GM21576 (cell line): ENCODE measurements around the gene CLEC16A.

Experiments
- ATAC-seq: cut with Tn5 transposase; IDR thresholded peaks from one replicate; pipeline ENCODE4 v1.9.1; 2021; ENCODE audit warnings: mild to moderate bottlenecking, moderate library complexity; ENCODE audit not compliant: unreplicated experiment

Gene CLEC16A

GRCh38 chr16:11108466-11108805, 164.1 kb downstream of the CLEC16A start:
- no peak for ATAC-seq

GRCh38 chr16:11109566-11109965, 165.2 kb downstream of the CLEC16A start:
- no peak for ATAC-seq

- no peak for ATAC-seq
Observed at GRCh38 chr16:11111150-11111549, 166.8 kb downstream of the CLEC16A start.

DNA sequence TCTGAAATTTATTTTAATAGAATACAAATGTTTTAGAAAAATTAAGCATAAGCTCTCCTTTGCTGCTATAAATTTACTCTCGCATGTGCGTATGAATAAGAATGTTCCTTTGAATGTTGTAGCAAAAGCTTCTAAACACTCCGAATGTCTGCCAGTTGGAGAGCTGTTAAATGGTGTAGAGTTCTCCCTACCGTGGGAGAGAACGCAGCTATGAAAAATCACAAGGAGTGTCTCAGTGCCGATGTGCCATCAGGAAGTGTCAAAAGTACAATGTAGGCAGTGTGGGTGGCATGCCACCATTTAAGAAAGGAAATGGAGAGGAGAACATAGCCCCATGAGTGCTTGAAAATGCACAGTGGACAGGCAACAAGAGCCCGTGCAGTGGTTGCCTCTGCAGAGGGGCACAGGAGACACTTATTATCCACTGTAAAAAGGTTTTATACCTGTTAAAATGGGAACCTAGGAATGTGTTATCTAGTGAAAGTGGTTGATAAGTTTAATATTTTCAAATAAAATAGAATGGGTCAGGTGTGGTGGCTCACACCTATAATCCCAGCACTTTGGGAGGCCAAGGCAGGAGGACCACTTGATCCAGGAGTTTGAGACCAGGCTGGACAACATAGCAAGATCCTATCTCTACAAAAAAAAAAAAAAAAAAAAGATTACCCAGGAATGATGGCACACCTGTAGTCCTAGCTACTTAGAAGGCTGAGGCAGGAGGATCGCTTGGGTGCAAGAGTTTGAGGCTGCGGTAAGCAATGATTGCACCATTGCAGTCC, 167.7 kb downstream of the CLEC16A start:
- no peak for ATAC-seq

GRCh38 chr16:11112723-11113348, 168.5 kb downstream of the CLEC16A start:
- no peak for ATAC-seq

GRCh38 chr16:11114366-11115164, 170.2 kb downstream of the CLEC16A start:
- ATAC-seq = no peak

- ATAC-seq = no peak
Observed at GRCh38 chr16:11117576-11118211, 173.3 kb downstream of the CLEC16A start.

DNA sequence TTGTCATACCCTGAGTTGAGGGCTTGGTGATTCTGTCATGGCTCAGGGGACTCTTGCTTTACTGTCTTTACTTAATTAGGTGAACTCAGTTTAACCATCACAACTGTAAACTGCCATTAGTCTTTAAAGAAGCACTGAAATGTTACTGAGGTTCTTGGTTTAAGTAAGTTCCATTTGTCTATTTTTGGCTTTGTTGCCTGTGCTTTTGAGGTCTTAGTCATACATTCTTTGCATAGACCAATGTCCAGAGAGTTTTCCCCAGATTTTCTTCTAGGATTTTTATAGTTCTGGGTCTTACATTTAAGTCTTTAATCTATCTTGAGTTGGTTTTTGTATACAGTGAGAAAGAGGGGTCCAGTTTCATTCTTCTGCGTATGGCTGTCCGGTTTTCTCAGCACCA, 174.1 kb downstream of the CLEC16A start:
- no peak for ATAC-seq

- ATAC-seq = no peak
Observed at GRCh38 chr16:11121083-11121608, 176.8 kb downstream of the CLEC16A start.

- ATAC-seq = no peak
Observed at GRCh38 chr16:11121914-11122692, 177.7 kb downstream of the CLEC16A start.

GRCh38 chr16:11123666-11124065, 179.3 kb downstream of the CLEC16A start:
- ATAC-seq = no peak

- no peak for ATAC-seq
Observed at GRCh38 chr16:11125936-11126335, 181.6 kb downstream of the CLEC16A start.

DNA sequence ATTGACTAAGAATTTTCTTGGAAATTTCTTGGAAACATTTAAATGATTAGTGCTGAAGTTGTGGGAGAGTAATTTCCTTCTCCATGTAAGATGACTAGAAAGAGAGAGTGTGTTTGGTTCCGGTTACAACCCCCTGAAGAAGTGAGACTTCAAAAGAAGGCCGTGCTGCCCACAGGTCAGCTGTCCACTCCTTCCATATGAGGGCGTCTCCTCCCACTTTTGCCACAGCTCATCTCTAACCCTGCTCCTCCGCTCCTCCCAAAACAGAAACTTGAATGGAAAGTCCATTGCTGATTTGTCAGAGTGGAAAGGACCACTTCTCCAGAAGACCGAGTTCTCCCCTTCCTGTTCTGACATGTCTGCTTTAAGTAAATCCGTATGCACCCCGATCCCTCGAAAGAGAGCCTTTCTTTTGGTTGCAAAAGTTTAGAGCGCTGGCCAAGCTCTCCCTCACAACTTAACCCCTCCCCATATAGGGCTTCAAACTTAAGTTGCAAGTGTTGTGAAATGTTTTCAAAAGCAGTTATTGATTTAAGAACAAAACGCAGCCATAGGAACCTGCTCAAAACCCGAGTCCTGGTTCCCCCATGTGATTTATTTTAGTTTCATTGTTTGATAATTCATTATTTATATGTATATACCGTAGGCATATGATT, 182.2 kb downstream of the CLEC16A start:
- ATAC-seq = no peak

DNA sequence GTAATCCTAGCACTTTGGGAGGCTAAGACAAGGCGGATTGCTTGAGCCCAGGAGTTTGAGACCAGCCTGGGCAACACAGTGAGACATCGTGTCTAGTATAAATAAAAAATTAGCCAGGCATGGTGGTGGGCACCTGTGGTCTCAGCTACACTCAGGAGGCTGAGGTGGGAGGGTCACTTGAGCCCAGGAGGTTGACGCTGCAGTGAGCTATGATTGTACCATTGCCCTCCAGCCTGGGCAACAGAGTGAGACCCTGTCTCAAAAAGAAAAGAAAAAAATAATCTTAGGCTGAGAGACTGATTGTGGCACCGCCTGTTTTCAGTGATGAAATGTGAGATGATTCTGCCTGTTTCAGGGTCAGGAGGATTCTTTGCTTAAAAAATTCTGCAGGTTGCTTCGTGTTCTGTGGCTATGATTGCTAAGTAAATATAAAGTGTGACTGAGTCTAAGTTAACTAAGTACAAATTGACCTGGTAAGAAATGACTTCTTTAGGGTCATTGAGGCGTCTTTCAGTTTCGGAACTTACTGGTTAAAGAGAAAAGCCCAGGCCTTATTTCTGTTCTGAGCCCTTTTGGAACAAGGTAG, 183.3 kb downstream of the CLEC16A start:
- no peak for ATAC-seq

- ATAC-seq = no peak
Observed at GRCh38 chr16:11128211-11129141, 184.1 kb downstream of the CLEC16A start.

DNA sequence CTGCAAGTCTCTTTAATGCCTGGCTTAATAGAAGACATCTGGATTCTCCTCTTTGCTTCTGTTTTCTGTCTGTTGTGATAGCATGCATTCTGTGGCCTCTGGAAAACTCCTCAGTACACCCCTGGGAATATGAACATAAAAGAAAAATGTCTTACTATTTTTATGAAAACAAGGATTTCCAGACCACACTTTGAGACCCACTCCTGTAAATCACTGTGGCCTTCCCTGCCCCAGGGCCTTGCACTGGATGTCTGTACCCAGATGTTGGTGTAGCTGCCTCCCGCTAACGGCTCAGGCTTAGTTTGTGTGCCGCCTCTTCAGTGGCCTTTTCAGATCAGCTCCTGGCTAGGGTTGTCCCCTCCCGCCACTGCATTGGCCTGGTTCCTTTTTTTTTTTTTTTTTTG, 185.0 kb downstream of the CLEC16A start:
- ATAC-seq = no peak

GRCh38 chr16:11130978-11131665, 186.8 kb downstream of the CLEC16A start:
- no peak for ATAC-seq

DNA sequence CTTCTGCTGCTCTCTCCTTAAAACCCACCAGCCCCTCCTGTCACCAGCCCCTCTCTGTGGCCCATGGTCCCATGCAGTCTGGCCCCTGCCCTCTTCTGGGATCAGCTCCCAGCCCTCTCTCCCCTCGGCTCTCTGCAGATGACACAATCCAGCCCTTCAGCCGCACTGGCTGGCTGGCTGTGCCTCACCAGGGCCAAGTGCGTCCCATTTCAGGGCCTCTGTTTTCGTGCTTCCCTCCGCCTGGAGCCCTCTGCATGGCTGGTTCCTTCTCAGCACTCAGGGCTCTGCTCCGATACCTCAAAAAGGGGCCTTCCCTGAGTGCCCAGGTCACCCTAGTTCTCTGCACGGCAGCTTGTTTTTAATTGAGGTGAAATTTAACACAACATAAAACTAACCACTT, 187.3 kb downstream of the CLEC16A start:
- ATAC-seq = no peak
